Tibial nerve (tissue), 4 donors: ENCODE data around the gene PGD.
"Not testable (repeated sequence)": the region's sequence is repeated elsewhere in the genome, so short reads cannot be mapped to it uniquely, and the experiment has no call there.

Experiments used
- EP300 ChIP-seq, 2 donors: sonication (generic); formaldehyde crosslinking; IDR thresholded peaks; one replicate each; pipeline ENCODE4 v1.6.1; 2017; ENCODE audit warnings: antibody characterized with exemption in 2 of 2, mild to moderate bottlenecking in 1 of 2
- POLR2A ChIP-seq, 2 donors: fragments of 450-650 bp; IDR thresholded peaks; one replicate each; pipeline ENCODE4 v1.6.1; 2017; ENCODE audit warnings: antibody characterized with exemption in 2 of 2, mild to moderate bottlenecking in 2 of 2, moderate library complexity in 2 of 2
- TF ChIP-seq, protein P1 (sequence below), 5 experiments: fragments of 200-600 bp in 3 of 5; fragments of 450-650 bp in 2 of 5; sonication (generic) in 3 of 5; IDR thresholded peaks; one replicate each; pipeline ENCODE4 v1.5.1; 2016 to 2019; ENCODE audit warnings: antibody characterized with exemption in 5 of 5, mild to moderate bottlenecking in 3 of 5, moderate library complexity in 2 of 5

DNA sequence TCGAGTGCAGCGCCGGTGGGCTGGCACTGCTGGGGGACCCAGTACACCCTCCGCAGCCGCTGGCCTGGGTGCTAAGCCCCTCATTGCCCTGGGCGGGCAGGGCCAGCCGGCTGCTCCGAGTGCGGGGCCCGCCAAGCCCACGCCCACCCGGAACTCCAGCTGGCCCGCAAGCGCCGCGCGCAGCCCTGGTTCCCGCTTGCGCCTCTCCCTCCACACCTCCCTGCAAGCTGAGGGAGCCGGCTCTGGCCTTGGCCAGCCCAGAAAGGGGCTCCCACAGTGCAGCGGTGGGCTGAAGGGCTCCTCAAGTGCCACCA lies 27.6 kb downstream of the PGD start:
- not testable (repeated sequence) for TF ChIP-seq EP300, POLR2A (IDR thresholded peaks at IDR 0.05)
- TF ChIP-seq, protein P1, sequence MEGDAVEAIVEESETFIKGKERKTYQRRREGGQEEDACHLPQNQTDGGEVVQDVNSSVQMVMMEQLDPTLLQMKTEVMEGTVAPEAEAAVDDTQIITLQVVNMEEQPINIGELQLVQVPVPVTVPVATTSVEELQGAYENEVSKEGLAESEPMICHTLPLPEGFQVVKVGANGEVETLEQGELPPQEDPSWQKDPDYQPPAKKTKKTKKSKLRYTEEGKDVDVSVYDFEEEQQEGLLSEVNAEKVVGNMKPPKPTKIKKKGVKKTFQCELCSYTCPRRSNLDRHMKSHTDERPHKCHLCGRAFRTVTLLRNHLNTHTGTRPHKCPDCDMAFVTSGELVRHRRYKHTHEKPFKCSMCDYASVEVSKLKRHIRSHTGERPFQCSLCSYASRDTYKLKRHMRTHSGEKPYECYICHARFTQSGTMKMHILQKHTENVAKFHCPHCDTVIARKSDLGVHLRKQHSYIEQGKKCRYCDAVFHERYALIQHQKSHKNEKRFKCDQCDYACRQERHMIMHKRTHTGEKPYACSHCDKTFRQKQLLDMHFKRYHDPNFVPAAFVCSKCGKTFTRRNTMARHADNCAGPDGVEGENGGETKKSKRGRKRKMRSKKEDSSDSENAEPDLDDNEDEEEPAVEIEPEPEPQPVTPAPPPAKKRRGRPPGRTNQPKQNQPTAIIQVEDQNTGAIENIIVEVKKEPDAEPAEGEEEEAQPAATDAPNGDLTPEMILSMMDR (IDR thresholded peaks at IDR 0.05) = not testable (repeated sequence)
